GM19193 (cell line): ENCODE data around the gene PRPF19.

Experiments
- POLR2A ChIP-seq: IDR thresholded peaks from 4 replicates; pipeline ENCODE4 v1.6.1; 2011; ENCODE audit not compliant: insufficient read depth, insufficient read length; ENCODE audit errors: extremely low read depth

The PRPF19 gene

DNA sequence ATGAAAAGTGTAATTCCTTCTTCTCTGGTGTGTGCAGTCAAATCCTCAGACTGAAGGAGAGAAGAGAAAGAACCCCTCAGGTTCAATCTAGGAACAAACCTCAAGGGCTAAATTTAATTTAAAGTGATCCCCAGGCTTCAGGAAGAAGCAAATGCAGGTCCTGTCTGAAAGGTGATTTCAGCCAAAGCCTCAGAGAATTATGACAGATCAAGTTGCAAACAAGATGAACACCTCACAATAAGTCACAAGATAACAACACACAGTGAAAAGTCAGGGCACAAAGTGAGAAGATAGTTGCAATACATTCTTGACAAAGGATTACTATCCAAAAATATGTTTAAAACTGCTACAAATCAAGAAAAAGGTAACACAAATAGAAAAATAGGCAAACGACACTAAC, 27.3 kb downstream of the PRPF19 start:
- no peak for TF ChIP-seq POLR2A

DNA sequence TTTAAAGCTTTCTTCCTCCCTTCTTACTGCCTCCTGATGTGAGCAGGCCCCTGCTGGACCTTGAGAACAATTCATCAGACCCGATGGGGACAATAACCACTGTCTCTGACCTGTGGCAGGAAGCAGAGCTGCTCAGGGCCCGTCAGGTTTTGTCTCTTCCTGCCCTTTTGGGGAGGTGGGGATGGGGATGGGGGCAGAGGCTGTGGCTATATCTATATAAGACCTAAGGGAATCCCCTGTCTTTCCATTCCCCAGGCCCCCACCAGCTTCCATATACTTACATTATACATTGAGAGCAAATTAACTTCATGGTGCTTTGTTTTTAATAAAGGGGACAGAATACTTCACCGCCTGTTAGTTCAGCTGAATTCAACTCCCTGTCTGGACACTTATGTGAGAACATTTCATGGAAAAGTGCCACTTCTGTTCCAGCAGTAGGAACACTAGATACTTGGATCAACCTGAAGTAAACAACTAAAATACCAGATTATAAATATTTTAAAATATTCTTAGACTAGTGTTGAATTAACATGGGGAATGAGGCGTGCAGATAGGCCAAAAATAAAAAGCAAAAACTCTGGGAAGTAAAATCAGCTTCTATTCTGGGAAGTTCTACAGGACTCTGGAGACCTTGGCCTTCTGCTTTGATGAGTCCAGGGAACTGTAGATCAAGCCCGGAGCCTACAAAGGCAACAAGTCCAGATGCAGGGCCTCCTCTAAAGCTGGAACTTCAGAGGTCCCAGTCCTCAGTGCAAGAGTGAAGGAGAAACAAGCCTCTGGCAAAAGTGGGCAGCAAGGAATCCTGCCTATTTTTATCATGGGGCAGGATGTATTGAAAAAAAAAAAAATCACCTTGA, 27.9 kb downstream of the PRPF19 start:
- TF ChIP-seq POLR2A: no peak

DNA sequence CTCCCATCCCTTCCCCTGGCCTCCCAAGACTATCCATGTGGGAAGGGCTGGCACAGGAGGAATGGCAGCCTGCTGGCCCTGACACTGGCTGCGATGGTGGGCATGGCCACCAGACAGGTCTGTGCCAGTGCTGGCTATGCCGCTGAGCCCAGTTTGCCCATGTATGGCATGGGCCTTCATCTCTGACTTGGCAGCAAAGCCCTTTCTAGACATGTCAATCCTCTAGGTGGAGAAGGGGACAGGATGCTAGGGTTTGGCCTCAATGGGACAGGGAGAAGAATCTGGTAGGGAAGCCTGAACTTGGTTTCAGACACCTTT, 30.3 kb downstream of the PRPF19 start:
- no peak for TF ChIP-seq POLR2A

DNA sequence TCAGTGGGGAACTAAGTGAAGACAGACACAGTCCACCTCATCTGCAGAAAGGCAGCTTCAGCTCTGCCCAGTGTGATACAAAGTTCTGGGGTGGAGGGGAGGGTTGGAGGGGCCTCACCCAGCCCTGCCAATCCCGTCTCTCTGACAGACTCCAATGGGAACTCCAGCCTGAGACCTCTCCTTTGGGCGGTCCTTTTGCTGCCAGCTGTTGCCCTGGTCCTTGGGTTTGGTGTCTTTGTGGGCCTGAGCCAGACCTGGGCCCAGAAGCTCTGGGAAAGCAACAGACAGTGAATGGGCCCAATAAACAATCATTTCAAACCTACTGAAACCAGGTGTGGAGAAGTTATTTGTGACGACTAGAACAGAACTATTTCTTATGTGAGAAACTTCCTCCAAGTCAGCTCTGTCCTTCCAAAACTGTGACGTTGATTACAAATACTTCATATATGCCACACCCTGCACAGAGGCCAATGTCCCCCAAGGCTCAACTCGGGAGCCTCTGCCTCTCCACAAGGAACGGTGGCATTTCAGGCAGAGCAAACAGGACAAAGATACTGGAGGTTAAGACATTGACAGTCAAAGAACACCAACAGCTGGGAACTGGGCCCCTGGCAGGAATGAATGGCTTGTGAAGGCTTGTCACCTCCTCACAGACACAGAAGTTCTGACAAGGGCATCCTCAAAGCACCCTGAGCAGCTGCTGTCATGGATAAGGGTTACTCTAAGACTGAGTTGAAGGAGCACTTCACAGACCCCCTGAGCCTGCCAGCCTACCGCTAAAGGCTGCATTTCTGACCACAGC, 30.8 kb downstream of the PRPF19 start:
- no peak for TF ChIP-seq POLR2A

DNA sequence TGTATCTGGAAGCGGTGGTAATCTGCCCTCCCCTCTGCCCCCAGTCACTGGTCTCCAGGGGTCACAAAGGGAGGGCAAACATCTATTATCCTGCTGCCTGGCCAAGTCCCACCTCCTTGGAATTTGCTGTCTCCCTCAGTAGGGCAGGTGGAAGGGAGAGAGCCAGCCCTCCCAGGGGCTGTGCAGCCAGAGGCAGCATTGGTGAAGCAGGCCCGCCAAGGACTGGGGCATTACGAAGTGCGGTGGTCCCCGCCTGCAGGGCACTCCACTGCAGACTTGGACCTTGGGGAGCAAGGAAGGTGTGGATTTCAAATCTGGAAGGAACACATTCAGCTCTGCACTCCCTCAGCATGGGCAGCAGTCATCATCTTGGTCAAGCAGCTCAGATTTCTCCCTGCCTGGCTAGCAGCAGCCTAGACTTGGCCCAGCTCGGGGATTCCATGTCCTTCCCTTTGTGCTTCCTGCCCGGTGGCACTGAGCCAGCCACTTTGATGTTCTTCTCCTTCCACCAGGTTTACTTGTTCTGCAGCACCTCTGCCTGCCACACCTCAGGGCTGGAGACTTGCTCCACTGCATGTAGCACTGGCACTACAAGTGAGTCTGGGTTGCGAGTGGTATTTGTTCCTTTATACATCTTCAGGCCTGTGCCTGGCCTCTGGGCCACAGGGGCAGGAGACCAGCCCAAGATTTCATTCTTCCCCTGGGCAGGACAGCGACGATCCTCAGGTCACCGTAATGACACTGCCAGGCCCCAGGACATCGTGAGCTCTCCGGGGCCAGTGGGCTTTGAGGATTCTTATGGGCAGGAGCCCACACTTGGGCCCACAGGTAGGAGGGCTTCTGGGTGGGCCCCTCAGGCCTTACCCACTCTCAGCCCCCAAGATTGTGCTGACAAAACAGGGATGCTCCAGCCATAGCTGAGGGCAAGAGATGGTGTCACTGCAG, 31.7 kb downstream of the PRPF19 start:
- no peak for TF ChIP-seq POLR2A

DNA sequence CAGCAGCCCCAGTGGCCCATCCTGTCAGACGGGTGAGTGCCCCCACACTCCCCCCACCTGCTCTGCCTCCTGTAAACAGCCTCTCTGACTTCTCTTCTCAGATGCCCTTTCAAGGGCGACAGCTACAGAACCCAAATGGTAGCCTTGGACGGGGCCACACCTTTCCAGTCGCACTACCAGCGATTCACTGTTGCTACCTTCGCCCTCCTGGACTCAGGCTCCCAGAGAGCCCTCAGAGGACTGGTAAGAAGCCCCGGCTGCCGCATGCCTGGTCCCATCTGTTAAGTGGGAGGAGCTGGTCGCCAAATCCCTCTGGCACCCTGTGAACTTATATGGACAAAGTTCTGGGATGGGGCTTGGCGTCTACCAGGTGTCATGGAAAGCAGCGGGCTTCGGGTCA, 32.9 kb downstream of the PRPF19 start:
- TF ChIP-seq POLR2A: no peak

DNA sequence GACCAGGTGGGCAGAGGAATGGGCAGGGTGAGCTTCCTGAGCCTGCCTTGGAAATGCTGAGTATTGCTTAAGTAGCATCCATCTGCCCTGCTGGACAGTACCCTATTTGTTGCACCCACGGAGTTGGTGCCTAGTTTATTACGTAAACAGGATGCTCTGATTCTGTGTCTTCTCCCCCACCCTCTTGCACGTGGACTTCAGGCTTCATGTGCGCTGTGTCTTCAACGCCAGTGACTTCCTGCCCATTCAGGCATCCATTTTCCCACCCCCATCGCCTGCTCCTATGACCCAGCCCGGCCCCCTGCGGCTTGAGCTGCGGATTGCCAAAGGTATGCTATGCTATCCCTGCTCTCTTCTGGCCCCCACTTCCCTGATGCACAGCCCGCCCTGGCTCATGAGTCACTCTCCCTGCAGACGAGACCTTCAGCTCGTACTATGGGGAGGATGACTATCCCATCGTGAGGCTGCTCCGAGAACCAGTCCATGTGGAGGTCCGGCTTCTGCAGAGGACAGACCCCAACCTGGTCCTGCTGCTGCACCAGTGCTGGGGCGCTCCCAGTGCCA, 33.3 kb downstream of the PRPF19 start:
- no peak for TF ChIP-seq POLR2A

DNA sequence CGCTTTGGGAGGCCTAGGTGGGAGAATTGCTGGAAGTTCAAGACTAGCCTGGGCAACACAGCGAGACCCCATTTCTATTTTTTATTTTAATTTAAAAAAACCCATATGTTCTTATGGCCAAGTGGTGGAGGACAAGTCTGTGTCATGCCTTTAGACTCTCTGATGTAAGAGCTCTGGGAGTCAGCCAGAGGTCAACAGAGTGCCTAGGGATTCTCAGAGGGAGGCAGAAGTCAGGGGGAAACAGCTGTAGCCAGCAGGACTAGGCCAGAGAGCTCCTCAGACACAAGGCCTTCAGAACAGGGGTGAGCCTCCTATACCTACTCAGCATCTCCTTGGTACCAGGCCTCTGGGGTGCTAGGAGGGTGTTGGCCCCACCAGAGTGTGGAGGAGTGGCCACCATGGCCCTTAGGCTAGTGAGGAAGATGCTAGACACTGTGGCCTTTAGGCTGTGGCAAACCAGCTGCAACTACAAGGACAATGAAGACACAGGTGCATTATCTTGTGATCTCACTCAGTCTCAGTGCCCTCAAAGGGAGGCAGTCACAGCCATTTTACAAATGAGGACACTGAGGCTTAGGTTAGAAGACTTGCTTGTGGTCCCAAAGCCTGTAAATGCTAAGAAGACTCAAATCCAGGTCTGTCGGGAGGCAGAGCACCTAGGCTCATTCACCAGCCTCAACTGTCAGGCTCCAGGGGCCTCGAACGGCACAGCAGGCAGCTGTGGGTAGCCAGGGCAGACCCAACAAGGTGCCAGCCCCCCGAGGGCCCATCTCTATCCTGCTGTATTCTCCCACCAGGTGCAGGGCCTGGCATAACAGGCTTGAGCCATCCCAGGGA, 34.0 kb downstream of the PRPF19 start:
- no peak for TF ChIP-seq POLR2A

DNA sequence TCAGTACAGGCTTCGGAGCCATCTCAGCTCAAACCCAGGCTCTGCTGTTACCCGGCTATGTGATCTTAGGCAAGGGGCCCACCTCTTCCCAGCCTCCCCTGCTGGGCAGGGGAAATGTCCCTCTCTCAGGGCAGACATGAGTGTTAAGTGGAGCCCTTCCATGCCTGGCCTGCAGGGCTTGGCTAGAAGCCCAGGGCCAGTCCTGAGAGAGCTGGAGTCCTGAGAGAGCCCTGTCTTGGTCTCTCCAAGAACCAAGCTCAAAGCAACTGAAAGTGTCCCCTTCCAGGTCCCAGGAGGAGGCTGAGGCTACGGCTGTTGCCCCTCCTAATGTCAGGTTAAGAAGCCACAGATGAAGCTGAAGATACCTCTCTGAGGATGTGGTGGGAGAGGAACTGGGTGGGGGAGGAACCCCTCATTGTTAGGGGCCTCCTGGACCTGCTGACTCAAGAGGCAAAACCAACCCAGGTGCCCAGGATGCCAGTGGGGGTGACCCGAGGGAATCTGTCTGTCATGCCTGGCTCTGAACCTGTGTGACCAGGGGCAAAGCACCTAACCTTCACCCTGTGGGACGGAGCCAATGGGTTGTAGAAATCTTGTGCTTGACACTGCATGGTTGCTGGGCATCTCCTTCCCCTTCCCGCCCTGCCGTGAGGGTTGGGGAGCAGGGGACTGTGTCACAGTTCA, 34.9 kb downstream of the PRPF19 start:
- TF ChIP-seq POLR2A: no peak

DNA sequence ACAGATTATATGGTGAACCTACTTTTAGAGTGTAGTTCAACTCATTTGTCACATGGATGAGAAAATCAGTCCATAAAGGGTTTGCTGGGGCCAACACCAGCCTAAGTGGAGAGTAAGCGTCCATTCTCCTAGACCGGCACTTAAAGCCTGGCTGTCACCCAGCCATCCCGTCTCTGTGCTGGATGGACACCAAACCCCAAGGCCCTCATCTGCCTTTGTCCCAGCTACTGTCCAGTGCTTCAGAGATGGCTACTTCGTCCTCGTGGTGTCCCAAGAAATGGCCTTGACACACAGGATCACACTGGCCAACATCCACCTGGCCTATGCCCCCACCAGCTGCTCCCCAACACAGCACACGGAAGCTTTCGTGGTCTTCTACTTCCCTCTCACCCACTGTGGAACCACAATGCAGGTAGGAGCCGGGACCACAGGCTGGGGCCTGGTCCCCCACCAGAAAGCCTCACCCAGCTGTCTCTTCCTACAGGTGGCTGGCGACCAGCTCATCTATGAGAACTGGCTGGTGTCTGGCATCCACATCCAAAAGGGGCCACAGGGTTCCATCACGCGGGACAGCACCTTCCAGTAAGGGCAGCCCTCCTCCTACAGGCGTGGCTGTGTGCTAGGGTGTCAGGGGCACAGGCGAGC, 35.5 kb downstream of the PRPF19 start:
- TF ChIP-seq POLR2A: no peak

DNA sequence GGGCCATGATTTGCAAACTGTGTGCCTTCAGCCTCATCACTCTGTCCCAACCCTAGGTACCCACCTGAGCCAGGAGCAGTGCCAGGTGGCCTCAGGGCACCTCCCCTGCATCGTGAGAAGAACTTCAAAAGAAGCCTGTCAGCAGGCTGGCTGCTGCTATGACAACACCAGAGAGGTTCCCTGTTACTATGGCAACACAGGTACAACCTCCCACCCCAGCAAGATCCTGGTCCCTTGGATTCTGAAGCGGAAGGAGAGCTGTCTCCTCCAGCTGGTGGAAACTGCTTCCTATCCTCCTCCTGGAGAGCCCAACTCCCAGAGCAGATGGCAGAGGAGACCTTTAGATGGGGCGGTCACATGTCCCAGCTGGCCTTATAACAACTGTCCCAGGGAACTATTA, 36.1 kb downstream of the PRPF19 start:
- TF ChIP-seq POLR2A: no peak

DNA sequence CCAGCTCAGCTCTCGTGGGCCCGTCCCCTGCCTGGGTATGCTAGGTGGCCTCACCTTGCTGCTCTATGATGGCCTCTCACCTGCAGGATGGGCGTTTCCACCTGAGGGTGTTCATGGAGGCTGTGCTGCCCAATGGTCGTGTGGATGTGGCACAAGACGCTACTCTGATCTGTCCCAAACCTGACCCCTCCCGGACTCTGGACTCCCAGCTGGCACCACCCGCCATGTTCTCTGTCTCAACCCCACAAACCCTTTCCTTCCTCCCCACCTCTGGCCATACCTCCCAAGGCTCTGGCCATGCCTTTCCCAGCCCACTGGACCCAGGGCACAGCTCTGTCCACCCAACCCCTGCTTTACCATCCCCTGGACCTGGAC, 36.9 kb downstream of the PRPF19 start:
- TF ChIP-seq POLR2A: no peak
